ENCODE data around the gene CSMD2. TPM values are rescaled to one million over a fixed set of nuclear protein-coding genes. Genes with fewer than 3 reads are reported as not detected.

CSMD2 gene
- total RNA-seq, 1 donor from 2014 or later, result 0.55 TPM

GRCh38 chr1:33735624-33736023 lies 429.4 kb downstream of the CSMD2 start:
- Mint-ChIP-seq H3K9me3 (ENCODE audit: low read depth) (no peaks in the 10 kb centered on the region), H3K36me3 (ENCODE audit: low read depth) (no peaks in the 10 kb centered on the region), H3K4me3 (ENCODE audit: unreplicated experiment) (no peak overlapping the region), H3K27me3 (ENCODE audit: low read depth) (peaks cover 6% of the 10 kb centered on the region), H3K4me1 (ENCODE audit: low read depth) (no peaks in the 10 kb centered on the region), H3K27ac (ENCODE audit: unreplicated experiment) (no peak overlapping the region)
- DNase-seq (ENCODE audit: low spot score), result no peak
- peak; percentile 56 for TF ChIP-seq CTCF (IDR thresholded peaks at IDR 0.05)

- no peaks in the 10 kb centered on the region for H3K4me1 Mint-ChIP-seq (ENCODE audit: low read depth)
- H3K27me3 Mint-ChIP-seq (ENCODE audit: low read depth), result peaks cover 6% of the 10 kb centered on the region
- no peaks in the 10 kb centered on the region for H3K36me3 Mint-ChIP-seq (ENCODE audit: low read depth)
- no peak for TF ChIP-seq CTCF (IDR thresholded peaks at IDR 0.05)
- H3K27ac Mint-ChIP-seq (ENCODE audit: unreplicated experiment), result no peak overlapping the region
- H3K4me3 Mint-ChIP-seq (ENCODE audit: unreplicated experiment), result no peak overlapping the region
- no peak for DNase-seq (ENCODE audit: low spot score)
- H3K9me3 Mint-ChIP-seq (ENCODE audit: low read depth), result no peaks in the 10 kb centered on the region
Measured at GRCh38 chr1:33727310-33727709, 437.7 kb downstream of the CSMD2 start.

- Mint-ChIP-seq H3K27me3 (ENCODE audit: low read depth) (peaks cover 3% of the 10 kb centered on the region), H3K36me3 (ENCODE audit: low read depth) (no peaks in the 10 kb centered on the region), H3K9me3 (ENCODE audit: low read depth) (no peaks in the 10 kb centered on the region), H3K4me3 (ENCODE audit: unreplicated experiment) (no peak overlapping the region), H3K4me1 (ENCODE audit: low read depth) (no peaks in the 10 kb centered on the region), H3K27ac (ENCODE audit: unreplicated experiment) (no peak overlapping the region)
- TF ChIP-seq CTCF (IDR thresholded peaks at IDR 0.05), result no peak
- DNase-seq (ENCODE audit: low spot score), result no peak
Measured at GRCh38 chr1:33726274-33726804, 438.7 kb downstream of the CSMD2 start.

GRCh38 chr1:33725556-33726160 lies 439.4 kb downstream of the CSMD2 start:
- no peak for DNase-seq (ENCODE audit: low spot score)
- Mint-ChIP-seq H3K27me3 (ENCODE audit: low read depth) (peaks cover 3% of the 10 kb centered on the region), H3K27ac (ENCODE audit: unreplicated experiment) (no peak overlapping the region), H3K36me3 (ENCODE audit: low read depth) (no peaks in the 10 kb centered on the region), H3K4me3 (ENCODE audit: unreplicated experiment) (no peak overlapping the region), H3K4me1 (ENCODE audit: low read depth) (no peaks in the 10 kb centered on the region), H3K9me3 (ENCODE audit: low read depth) (no peaks in the 10 kb centered on the region)
- no peak for TF ChIP-seq CTCF (IDR thresholded peaks at IDR 0.05)

GRCh38 chr1:33725037-33725436 lies 440.0 kb downstream of the CSMD2 start:
- TF ChIP-seq CTCF (IDR thresholded peaks at IDR 0.05), result no peak
- H3K4me1 Mint-ChIP-seq (ENCODE audit: low read depth), result no peaks in the 10 kb centered on the region
- no peaks in the 10 kb centered on the region for H3K9me3 Mint-ChIP-seq (ENCODE audit: low read depth)
- no peak for DNase-seq (ENCODE audit: low spot score)
- peaks cover 2% of the 10 kb centered on the region for H3K27me3 Mint-ChIP-seq (ENCODE audit: low read depth)
- H3K36me3 Mint-ChIP-seq (ENCODE audit: low read depth), result no peaks in the 10 kb centered on the region
- no peak overlapping the region for H3K4me3 Mint-ChIP-seq (ENCODE audit: unreplicated experiment)
- H3K27ac Mint-ChIP-seq (ENCODE audit: unreplicated experiment), result no peak overlapping the region
